Activated CD4-positive, CD25-positive, alpha-beta regulatory T cell treated with anti-CD3 and anti-CD28 coated beads, Interleukin-2, amount 50 U/mL, for 16 hours (primary cell): ENCODE data around the gene ANKLE2.
"Not testable (repeated sequence)": the region's sequence is repeated elsewhere in the genome, so short reads cannot be mapped to it uniquely, and the experiment has no call there.

Experiments used
- DNase-seq: peaks from one replicate; pipeline ENCODE4 v3.0.0-alpha.2; 2020; ENCODE audit warnings: low read depth, low spot score

Gene ANKLE2

DNA sequence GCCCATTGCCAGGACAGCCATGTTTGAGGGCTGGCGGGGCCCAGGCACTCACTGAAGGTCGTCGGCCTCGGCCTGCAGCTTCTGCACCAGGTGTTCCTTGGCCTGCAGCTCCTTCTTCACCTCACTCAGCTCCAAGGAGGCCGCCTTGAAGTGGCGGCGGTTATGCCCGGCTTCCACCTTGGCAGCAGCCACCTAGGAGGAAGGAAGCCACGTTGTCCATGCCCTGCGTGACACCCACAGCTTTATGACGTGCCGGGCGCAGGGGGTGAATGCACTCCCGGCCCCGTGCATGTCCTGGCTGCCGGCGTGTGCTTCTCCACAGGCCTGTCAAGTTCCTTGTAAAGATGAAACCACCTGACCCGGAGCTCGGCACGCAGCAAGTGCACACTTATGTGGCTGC is 16.0 kb upstream of the ANKLE2 start:
- DNase-seq: no peak

DNA sequence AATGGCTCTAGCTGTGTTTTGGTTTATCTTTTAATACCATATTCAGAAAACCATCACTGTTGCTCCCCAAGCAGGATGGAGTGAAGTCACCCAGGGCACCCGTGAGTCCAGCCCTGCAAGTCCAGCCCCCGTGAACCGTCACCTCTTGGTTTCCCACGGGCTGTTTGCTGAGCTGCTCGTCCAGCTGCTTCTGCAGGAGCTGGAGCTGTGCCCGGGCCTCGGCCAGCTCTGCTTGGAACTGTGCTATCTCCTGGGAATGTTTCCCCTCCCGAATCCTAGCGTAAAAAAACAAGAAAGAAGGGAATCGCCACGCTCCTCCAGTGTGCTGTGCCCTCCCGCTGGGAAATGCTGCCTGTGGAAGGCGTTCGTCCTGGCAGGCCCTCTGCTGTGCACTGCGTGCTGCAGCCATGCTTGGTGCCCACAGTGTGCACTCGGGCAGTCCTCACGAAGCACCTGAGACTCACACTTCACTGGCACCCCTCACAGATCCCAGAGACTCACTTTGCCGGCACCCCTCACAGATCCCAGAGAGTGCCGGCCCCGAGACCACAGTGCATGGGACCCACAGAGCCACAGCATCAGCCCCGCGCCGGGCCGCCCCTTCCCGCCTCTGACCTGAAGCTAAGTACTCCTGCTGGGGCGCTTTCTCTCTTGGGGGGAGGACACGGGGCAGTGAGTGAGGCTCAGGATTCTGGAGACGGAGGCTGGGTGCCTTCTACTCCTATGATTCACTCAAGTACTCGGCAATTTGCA is 15.4 kb upstream of the ANKLE2 start:
- DNase-seq: no peak

DNA sequence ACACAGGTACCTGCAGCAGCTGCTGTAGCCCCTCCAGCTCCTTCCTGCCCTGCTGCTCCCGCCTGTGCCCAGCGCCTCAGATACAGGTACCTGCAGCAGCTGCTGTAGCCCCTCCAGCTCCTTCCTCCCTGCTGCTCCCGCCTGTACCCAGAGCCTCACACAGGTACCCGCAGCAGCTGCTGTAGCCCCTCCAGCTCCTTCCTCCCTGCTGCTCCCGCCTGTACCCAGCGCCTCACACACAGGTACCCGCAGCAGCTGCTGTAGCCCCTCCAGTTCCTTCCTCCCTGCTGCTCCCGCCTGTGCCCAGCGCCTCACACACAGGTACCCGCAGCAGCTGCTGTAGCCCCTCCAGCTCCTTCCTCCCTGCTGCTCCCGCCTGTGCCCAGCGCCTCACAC is 14.6 kb upstream of the ANKLE2 start:
- not testable (repeated sequence) for DNase-seq

DNA sequence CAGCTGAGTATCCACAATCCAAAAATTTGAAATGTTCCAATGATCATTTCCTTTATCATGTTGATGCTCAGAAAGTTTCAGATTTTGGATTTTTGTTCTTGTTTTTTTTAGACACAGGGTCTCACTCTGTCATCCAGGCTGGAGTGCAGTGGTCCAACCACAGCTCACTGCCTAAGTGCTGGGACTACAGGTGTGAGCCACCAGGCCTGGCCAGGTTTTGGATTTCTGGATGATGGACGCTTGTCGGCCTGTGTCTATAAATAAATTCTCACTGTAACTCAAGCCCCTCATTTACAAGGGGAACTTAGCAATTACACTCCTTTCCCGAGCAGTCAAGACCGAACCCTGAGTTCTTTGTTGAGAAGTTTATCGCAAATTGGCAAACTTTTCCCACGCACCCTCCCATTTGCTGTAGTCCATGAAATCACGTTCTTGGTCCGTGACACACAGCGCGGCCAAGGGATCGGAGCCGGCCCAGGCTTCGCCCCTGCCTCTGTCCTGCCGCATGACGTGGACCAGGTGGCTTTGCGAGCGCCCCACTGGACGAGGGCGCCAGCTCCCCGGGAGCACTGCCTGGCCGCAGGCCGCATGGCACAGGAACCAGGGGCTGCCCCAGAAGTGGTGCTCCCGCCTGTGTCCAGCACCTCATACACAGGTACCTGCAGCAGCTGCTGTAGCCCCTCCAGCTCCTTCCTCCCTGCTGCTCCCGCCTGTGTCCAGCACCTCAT is 14.0 kb upstream of the ANKLE2 start:
- DNase-seq: no peak

DNA sequence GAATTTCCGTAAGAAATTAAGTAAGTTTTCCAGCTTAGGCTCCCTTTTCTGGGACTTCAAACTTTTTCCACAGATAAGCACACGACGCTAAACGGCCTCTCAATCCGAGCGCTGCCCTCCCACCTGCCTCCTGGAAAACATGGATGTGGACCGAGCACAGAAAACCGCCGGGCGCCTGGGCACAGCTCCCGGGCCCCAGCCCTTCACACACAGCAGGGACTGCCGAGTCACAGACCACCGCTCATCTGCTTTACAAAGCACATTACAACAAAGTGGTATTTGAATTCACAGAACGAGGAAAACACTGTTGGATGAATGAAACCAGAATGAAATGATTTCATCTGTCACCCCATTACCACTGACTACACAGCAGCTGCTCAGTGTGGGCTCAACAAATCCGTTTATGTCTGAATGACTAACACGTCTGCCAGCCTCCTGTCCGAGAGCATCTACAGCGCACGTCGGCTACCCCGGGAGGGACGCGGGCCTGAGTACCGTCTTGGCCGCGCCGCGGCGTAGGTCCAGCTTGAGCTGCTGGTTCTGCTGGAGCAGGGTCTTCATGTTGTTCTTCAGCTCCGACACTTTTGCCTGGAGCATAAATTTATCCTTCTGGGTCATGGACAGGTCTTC is 13.1 kb upstream of the ANKLE2 start:
- DNase-seq: no peak

DNA sequence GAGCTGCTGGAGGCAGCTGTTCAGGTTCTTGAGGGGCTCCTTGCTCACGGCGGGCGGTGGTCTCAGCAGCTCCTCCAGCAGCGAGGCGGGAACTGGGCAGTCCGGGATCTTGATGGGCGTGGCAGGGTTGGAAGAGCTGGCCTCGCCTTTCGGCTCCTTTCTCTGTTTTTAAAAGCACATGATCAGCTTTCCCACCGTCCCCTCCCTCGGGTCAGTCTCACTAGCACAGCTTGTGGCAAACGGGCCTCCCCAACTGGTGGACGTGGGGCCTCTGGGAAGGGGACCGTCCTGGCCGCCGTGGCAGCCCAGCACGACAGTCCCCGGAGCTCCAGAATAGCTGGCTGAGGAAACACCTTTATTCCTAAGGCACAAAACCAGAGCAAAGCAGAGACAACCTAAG is 12.5 kb upstream of the ANKLE2 start:
- no peak for DNase-seq

DNA sequence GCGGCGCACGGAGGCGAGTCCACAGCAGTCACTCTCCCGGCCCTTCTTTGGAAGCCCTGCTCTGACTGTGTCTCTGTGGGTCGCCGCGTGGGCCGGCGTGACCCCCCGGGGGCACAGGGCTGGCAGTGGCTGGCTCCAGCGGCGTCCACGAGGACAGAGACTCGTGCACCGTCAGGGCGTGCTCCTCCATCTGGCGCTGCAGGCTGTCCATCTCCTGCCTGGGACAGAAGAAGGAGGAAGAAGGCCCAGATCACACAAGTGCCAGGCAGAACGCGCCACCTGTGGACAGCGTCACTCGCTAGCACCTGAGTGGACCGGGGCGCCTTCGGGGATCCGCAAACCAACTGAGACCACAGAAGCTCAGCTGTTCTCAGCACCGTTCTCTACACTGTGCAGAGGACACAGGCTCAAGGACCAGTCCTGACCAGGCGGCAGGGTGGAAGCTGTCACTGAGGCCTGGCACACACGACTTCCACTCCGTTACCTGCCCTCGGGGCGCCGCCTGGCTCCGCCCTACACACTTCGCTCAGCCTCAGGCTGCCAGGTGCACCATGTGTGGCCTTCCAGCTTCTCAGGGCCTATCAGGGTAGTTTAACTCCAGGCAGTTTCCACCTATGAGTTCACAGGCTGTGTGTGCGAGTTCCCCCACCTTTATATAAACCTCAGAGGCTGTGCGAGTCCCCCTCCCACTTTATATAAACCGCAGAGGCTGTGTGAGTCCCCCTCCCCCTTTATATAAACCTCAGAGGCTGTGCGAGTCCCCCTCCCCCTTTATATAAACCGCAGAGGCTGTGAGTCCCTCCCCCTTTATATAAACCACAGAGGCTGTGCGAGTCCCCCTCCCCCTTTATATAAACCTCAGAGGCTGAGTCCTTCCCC is 11.7 kb upstream of the ANKLE2 start:
- no peak for DNase-seq

DNA sequence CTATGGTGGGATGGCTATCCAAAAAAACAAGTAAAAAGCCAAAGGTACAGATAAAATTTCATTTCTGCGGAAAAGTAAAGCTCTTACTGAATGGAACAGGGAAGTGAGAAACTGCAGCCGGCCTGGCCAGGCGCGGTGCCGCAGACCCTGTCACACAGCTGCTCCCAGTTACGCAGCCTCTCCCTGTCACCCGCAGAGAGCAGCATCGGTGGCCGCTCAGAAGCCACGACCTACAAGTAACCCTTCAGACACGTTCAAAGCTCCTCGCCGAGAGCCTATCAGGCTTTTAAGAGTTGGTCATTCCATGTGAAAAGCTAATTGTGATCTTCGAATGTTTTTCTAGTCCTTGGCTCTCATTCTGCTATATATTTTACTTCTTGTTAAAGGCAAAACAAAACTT is 11.0 kb upstream of the ANKLE2 start:
- DNase-seq: no peak

DNA sequence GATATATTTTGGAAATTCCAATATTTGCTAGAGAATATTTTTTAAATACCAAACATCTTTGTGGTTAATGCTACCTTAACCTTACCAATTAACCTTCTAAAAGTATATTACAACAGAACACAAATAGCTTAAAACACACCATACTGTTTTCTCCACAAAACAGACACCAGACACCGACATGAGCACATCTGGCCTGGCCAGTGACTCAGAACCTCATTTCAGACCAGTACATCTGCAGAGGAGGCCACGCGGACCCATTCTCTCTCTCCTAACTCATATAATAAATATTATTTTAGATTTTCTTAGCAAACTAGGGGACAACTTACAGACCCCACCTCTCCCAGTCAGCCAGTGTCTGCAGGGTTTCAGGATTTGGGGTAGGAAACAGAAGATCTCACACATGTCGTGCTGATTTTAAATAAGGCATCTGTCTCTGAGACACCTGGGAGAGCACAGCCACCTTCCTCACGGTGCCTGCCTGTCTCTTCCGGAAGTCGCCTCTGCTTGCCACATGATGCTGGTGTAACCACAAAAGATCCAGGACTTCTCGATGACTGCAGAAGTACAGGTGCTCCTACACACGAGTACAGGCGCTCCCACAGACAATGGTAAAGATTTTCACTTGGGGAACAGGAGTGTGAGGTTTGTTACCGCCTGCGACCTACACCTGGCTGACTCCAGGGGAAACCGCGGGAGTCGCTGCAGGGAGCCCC is 9.7 kb upstream of the ANKLE2 start:
- DNase-seq: no peak

DNA sequence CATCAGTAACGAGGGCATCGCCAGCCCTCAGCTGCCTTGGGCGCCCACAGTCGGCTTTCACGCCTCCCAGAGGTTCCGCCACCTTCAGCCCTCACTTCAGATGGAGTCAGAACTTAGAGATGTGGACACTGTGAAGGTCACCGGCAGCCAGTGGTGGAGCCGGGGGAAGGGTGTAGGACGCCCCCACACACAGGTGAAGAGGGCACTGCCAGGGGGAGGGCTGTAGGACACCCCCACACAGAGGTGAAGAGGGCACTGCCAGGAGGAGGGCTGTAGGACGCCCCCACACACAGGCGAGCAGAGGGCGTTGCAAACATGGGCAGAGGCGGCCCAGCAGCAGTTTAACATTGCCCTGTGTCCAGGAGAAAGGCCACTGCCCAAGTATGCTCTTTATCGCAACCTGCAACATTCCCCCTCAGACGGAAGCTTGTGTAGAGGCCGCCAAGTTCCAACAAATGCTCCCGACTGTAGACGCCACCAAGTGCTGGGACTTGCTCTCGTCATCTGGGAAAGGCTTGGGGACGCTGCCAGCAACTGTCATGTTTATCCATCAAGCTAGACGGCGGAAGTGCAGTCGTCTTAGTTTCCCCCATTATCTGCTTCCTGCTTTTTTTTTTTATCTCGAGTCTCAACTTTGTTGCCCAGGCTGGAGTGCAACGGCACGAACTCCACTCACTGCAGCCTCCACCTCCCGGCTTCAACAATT is 4.9 kb upstream of the ANKLE2 start:
- no peak for DNase-seq

DNA sequence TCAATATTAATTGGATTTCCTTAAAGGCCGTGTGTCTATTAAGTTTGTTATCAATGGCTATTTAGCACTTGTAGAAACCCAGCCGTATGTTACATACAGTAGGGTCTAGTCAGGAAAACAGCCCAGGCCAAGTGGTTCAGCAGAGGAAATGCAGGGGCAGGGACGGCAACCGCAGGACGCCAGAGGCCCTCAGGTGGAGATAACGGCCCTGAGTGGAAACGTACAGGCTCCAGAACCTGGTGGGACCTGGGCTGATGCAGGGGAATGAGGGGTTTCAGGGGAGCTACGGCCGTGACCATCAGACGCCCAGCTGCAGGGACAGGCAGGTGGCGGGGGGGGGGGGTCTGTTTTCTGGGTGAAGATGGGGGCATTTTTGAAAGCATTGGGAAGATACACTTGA is 3.7 kb upstream of the ANKLE2 start:
- DNase-seq: no peak

DNA sequence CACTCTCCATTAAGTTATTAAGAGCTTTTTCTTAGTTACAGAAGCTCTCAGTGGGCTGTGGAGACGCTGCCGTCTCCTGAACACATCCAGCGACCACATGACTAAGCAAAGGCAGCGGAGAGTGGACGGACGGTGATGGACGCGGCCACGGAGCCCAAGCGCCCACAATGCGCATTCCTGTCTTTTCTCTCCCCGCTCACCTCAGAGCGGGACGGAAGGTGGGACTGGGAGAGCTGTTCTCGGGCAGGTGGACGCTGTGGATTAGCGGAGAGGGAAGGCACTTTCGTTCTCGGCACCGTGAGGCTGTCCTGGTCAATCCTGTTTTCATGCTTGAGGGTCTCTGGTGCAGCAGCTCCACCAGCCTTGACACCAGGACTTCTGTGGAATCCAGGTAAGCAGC is 2.6 kb upstream of the ANKLE2 start:
- no peak for DNase-seq

DNA sequence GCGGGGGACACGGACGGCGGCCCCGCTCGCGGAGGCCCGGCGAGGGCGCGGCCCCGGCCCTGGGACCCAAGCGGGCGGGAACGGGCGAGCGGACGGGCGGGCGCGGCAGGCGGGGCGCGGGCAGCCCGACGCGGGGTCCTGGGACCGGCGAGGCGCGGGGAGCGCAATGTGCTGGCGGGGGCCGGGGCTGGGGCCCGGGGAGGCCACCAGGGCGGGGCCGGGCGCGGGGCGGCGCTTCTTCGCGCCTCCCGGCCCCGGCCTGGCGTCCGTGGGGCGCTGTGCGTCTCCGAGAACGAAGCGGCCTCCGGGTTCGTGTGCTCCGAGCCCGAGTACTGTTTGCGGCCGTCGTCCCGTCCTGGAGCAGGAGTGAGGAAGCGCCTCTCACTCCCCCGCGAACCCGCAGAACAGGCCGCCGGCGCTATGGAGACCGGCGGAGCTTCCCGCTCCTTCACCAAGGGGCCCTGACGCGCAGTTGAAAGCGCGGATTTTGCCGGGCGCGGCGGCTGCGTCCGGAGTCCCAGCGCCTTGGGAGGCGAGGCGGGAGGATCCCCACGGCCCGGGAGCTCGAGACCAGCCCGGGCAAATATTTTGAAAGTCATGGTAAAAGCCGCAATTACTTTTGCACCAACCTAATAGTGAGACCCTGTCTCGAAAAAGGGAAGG is 420 bp upstream of the ANKLE2 start:
- peak; percentile 70 for DNase-seq

DNA sequence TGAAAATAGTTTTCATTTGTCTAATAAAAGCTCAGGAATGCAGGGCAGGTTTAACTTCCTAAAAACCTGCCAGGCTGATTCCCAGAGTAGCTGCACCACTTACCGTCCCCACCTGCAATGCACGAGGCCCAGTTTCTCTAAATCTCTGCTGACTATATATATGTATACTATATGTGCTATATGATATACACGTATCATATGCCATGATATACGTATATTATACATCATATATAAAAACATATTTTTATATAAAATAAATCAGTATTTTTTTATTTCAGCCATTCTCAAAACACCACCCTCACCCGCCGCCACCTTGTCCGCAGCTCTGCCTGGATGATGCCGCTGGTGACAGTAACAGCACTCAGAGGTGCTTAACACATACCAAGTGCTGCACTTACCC is 2.3 kb downstream of the ANKLE2 start:
- DNase-seq: no peak

DNA sequence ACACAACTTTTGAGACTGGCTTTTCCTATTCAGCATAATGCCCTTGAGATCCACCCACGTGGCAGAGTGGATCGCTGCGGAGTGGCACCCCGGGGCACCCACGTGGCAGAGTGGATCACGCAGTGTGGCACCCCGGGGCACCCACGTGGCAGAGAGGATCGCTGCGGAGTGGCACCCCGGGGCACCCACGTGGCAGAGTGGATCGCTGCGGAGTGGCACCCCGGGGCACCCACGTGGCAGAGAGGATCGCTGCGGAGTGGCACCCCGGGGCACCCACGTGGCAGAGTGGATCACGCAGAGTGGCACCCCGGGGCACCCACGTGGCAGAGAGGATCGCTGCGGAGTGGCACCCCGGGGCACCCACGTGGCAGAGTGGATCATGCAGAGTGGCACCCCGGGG is 2.8 kb downstream of the ANKLE2 start:
- DNase-seq: not testable (repeated sequence)

DNA sequence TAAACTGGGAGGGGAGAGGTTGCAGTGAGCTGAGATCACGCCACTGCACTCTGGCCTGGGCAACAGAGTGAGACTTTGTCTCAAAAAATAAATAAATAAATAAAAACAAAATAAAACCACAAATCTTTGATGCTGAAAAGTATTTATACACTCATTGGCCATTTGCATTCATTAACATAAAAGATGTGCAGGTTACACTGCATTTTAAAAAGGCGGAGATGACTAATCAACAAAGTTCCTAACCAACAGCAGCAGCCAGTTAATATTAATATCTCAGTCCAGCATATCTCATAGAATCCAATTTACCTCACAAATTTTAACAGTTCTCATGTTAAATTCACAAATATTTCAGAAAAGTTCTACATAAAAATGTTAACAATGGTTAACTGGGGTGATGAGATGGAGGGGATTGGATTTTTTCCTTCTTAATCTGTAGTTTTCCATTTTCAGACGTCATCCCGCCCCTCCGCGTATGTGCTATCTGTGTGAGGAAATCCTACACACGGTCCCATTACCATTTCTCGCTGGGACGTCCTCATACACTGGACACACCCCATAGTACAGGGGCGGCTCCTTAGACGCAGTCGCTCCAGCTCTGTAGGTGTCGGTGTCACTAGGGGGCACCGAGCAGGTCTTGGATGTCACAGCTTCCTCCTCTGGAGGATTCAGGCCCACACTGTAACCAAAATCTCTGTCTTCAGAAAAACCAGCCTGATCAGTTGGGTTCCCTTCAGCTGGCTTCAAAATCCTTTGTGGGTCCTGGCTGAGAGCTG is 7.3 kb downstream of the ANKLE2 start:
- DNase-seq: no peak

DNA sequence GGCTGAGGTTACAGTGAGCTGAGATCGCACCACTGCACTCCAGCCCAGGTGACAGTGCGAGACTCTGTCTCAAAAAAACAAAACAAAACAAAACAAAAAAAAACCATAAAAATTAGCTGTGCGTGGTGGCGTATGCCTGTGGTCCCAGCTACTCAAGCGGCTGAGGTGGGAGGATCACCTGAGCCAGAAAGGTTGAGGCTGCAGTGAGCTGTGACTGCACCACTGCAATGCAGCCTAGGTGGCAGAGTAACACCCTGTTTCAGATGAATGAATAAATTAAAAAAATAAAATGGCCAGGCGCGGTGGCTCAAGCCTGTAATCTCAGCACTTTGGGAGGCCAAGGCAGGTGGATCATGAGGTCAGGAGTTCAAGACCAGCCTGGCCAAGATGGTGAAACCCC is 8.0 kb downstream of the ANKLE2 start:
- not testable (repeated sequence) for DNase-seq

DNA sequence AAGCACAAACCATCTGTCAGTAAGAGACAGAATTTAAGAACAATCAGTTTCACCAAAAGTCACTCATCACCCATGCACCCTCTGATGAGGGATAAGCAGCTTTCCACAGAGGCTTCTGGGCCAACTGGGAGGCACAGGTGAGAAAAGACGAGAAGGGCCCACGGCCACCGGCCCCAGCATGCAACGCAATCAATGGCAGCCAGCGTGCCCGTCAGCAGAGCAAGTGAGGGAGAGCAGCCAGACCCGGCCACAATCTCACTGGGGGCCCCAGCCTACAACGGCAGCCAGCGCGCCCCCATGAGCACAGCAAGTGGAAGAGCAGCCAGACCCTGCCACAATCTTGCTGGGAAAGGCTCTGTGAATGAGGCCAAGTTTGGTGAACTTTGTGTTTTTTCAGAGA is 13.3 kb downstream of the ANKLE2 start:
- no peak for DNase-seq

DNA sequence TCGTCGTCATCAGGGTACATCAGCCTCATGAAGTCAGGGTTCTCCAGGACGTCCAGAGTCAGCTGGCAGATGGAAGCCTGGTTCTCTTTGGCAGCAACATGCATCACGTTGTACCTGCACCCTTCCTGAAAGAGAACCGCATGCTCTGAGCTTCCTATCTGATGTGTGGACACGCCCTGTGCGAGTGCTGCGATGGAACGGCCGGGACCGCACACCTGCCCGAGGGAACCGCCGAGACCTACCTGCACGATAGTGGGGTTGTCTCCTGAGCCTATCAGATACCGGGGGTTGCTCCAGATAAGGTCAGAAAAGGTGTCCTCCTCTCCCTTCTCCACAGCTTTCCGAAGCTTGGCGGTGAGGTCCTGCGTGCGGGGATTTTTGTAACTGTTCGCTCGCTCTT is 13.7 kb downstream of the ANKLE2 start:
- no peak for DNase-seq
